DMS79 (cell line): ENCODE measurements around the gene CCDC50.

Source experiments
- DNase-seq: peaks from one replicate; lab custom pipeline; 2025; lab: John Stamatoyannopoulos, UW

The CCDC50 gene

DNA sequence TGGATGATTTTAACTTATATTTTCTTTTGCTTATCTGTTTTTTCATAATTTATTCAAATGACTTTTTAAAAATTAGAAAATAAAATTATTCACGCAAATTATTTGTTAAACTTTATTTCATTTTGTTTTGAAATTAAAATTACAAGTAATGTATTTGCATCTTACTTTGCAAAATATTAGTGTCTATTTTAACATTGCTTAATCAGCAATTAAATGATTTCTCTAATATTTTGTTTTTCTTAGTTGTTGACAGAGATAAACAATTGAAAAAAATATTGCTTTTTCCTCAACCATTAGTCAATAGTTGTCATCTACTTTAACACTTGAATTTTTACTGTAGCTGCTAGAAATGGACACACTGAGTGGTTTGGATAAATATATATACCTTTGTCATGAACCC lies 99.0 kb downstream of the CCDC50 start:
- DNase-seq = no peak

DNA sequence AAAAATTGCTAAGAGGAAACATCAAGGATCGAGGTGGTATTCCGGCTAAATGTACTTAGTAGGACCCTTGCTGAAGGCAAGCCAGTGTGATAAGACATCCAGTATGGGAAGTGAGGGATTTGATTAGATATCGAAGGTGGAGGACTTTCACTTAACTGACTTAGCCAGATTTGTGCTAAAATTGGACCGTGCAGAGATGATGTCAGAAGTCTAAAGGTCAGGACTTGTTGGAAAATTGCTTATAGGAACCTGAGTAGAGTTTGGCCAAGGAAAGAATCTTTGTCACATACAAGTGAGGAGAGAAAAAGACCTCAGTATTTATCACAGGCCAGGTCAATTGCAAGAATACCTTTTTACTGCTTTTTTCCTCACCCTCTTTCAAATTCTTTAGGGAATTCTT lies 100.9 kb downstream of the CCDC50 start:
- DNase-seq = no peak

DNA sequence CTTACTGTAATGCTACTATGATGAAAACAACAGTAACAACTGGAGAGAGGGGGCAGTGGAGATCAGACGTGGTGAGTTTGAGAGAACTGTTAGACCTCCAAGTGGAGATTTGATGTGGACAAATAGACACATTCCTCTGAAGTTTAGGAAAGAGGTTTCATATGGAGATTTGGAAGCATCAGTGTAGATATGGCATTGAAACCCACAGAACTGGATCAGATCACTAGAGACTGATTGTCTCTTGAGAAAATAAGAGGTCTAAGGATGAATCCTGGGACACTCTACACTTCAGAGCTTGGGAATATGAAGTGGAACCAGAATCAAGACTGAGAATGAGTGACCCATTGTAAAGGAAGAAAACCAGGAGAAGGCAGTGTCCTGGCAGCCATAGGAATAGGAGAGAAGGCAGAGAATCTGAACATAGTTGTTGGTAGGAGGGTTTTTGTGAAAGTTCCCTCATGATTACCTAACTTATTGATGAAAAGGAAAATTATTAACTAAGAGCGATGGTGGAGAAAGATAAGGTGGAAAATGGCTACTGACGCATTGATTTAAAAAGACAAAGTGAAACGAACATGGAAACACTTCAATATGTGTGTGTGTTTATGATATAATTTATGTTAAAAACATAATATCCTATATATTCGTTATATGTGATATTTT lies 102.1 kb downstream of the CCDC50 start:
- no peak for DNase-seq

DNA sequence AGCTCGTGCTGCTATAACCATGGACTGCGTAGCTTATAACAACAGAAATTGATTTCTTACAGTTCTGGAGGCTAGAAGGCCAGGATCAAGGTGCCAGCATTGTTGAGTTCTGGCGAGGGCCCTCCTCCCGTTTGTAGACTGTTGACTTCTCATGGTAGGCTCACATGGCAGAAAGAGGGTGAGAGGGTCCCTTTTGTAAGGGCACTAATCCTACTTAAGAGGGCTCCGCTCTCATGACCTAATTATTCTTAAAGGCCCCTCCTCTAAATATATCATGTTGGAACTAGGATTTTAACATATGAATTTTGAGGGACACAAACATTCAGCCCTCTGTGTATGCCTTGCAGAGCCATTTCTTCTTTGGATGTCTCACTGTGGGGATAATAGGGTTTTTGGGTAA lies 103.0 kb downstream of the CCDC50 start:
- DNase-seq = no peak

DNA sequence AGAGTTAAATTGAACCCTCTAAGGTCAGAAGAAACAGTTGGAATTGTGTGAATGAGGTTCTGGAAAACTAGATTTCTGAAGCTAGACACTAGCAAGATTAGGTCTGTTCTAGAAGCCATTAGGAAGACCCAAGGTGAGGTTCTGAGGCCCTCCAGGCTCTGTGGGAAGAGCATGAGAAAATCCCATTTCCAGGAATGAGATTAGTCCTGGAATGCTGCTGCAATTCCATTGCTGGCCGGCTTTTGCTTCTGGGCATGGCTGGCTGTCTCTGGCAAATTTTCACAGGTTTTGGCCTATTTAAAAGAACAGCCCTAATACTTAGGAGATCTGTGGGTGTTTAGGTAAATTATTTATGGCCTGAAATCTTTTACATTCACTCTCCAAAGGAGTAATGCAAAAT lies 104.8 kb downstream of the CCDC50 start:
- no peak for DNase-seq

DNA sequence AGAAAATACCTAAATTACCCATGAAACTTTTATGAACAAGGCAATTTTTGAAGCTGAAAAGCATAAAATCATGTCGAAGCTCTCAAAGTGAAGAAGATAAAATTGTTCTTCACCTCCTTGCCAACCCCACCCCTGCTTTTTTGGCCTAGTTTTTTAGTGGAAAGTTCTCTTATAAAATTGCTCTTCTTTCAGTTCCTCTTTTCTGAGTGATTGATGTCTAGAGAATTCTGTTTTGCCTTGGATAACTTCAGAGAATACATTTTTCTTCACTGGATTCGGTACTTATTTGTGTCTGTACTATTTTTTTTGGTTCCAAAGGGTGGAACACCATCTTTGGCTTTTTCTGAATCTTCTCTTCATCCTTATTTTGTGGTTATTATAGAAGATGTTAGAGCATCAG lies 106.8 kb downstream of the CCDC50 start:
- DNase-seq = no peak

DNA sequence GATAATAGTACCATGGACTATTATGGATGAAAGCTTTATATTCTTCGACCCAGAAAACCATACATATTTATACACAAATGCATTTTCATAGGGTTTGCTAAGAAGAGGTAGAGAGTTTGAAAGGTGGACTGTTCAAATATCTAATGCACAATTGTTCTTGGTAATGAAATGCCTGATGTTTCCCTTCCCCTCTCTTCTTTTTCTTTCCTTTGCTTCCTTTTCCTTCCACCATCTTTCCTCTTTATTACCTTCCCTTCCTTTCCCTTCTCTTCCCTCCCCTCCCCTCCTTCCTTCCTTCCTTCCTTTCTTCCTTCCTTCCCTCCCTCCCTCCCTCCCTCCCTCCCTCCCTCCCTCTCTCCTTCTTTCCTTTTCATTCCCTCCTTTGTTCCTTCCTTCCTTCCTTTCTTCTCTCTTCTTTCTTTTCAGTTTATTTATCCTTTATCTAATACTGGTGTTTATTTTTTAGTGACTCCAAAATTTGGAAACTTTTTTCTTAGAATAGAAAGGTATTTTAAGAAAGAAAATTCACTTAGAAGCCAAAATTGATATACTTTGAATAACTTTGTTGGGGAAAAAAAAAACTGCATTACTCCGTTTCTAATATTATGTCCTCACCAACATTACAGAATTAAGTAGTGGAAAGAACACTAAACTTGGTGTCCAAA lies 109.1 kb downstream of the CCDC50 start:
- no peak for DNase-seq

DNA sequence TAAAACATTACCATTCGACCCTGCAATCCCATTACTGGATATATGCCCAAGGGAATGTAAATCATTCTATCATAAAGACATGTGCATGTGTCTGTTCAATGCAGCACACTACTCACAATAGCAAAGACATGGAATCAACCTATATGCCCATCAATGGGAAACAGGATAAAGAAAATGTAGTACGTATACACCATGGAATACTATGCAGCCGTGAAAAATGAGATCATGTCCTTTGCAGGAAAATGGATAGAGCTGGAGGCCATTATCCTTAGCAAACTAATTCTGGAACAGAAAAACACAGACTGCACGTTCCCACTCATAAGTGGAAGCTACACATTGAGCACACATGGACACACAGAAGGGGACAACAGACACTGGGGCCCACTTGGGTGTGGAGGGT lies 111.3 kb downstream of the CCDC50 start:
- no peak for DNase-seq

DNA sequence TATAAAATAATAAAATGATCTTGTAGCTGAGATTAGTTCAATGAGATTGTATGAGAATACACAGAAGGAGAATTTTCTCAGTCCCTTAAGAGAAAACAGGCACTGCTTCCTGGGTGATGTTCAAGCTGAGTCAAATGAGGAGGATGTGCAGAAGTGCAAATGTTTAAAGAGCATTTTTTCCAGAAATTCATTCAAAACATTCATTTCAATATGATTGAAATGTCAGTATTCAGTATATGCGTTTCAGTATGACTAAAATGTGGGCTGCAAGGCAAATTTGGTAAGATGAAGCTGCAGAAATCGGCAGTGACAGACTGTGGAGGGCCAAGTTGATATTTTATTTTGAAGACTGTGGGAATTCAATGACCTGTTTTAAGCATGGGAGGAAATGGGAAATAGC lies 112.5 kb downstream of the CCDC50 start:
- DNase-seq = no peak

DNA sequence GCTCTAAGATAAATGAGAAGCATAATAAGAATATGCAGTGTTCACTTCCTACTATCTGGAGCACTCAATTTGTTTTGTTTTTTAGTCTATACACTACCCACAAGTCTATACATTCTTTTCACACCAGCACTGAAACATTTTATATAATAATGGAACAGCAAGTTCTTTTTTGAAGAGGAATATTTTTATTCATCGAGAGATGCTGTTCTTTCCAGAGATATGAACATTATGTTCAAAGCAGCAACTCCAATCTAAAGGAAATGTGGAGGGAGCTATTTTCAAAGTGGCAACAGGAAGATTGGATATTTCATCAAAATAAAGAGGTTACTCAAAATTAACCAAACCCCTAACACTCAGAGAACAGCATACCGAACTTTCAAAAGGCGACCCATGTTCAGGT lies 115.4 kb downstream of the CCDC50 start:
- DNase-seq = no peak
